CD1c-positive myeloid dendritic cell (primary cell): ENCODE results near the gene PSMA3.
A peak's percentile ranks its signal among the peaks of the same experiment; 100 is the strongest.

Experiments
- DNase-seq: peaks from one replicate; pipeline ENCODE4 v3.0.0-alpha.2; 2016; ENCODE audit errors: extremely low spot score

Gene PSMA3

GRCh38 chr14:58272588-58273372, 28.1 kb downstream of the PSMA3 start:
- no peak for DNase-seq

DNA sequence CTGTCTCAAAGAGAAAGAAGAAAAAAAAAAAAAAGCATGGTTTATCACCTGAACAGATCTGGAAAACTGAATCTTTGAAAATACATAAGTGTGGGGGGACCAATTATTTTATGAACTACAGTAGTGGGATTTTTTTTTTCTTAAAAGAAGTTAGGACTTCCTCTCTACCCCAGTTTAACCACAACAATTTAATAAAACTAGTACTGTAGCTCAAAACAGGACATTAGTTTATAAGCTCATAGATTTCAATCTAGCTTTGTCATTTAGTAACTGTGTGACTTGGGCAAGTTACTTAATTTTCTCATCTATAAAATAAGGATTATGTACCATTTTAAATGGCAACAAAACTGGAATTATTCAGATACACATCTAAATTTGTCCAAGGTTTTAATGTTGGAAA, 30.2 kb downstream of the PSMA3 start:
- DNase-seq = no peak

DNA sequence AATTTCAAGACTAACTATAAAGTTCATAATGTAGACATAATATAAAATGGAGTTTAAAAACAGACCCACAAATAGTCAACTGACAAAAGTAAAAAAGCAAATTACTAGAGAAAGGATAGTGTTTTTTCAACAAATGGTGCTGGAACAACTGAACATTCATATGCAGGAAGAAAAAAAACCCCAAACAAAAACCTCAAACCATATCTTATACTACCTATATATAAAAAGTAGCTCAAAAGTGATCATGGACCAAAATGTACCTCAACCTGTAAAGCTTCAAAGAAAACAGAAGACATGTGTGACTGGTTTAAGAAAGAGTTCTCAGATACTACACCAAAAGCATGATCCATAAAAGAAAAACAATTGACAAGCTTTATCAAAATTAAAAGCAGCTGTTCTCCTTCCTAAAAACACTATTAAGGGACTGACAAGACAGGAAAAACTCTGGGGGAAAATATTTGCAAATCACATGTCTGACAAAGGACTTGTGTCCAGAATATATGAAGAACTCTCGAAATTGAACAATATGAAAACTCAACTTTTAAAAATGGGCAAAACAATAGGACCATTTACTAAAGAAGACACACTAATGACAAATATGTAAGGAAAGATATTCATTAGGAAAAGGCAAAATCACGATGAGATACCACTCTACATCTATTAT, 31.0 kb downstream of the PSMA3 start:
- DNase-seq = no peak

DNA sequence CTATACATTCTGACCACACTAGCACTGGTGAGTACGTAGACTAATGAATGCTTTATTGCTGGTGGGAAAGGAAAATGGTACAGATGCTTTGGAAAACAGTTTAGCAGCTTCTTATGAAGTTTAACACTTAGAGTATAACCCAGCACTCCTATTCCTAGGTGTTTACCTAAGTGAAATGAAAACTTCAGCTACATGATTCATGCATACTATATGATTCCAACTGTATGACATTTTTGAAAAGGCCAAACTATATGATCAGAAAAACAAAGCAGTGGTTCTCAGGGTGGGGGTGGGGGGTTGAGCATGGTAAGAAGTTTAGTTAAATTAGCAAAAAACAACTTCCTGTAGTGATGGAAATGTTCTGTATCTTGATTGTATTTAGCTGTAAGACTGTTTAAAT, 31.6 kb downstream of the PSMA3 start:
- no peak for DNase-seq

DNA sequence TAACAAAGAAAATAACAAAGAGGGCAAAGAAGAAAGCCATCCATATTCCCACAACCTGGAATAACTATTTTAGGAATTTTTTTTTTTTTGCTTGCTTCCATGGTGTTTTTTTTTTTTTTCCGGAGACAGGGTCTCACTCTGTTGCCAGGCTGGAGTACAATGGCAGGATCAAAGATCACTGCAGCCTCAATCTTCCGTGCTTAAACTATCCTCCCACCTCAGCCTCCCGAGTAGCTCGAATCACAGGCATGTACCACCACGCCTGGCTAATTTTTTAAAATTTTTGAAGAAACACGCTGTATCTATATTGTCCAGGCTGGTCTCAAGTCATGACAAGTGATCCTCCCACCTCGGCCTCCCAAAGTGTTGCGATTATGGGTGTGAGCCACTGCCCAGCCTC, 33.5 kb downstream of the PSMA3 start:
- no peak for DNase-seq

DNA sequence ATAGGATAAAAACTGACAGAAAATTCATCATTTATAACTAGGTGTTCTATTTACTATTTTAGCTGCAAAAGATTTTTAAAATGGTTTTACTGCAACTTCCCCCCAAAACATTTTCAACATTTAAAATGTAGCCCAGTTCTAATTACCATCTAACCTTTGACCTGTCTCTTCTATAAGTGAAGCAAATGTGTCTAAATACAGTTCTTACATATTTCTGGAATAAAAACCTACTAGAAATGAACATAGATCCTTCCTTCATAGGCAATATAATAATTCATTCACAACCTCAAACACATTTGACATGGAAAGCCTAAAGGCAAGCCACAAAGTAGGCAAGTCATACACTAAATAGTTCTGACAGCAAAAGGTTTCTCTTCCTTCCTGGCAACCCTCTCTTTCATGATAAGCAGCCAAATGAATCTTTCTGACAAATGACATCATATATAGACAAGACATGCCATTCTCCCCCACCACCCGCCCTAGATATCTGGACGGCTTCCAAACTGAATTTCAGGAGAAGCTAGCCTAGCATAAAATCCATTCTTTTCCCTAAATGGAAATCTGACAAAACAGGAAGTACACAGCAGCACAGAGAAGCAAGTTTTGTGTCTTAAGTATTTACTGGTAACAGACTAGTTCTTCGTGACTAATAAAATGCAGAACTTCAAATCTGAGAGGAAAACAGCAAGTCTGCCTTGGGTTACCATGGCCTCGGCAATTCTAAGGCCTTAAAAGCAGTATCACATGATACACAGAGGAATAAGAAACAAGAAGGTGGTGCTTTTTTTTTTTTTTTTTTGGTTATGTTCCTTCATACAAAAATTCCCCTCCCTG, 36.5 kb downstream of the PSMA3 start:
- peak; percentile 96 for DNase-seq

GRCh38 chr14:58281969-58282368, 37.3 kb downstream of the PSMA3 start:
- DNase-seq = no peak

- DNase-seq = no peak
Measured at GRCh38 chr14:58282925-58283593, 38.4 kb downstream of the PSMA3 start.

DNA sequence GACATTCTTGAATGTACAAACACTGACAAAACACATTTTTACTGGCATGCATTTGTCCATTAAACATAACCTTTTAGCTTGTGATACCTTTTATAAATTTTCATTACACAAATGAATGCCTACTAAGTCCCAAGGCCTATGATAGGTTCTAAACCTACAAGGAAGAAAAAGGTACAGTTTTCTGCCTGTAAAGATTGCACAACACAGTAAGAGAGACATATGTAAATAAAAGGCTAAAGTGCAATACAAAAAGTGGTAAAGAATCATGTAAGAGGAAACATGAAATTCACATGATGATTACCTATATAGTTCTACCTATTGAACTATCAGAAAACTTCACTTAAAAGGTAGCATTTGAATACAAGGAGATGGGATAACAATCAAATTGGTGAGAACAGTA, 39.1 kb downstream of the PSMA3 start:
- DNase-seq = no peak

DNA sequence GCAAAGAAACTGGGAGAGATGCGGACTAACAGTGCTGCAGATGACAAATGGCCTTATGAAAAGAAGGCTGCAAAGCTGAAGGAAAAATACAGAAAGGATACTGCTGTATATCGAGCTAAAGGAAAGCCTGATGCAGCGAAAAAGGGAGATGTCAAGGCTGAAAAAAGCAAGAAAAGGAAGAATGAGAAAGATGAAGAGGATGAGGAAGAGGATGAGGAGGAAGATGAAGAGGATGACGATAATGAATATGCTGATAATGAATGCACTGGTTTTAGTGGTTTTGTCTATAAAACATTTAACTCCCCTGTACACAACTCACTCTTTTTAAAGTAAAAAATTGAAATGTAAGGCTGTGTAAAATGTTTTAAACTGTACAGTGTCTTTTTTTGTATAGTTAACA, 40.5 kb downstream of the PSMA3 start:
- DNase-seq = no peak

DNA sequence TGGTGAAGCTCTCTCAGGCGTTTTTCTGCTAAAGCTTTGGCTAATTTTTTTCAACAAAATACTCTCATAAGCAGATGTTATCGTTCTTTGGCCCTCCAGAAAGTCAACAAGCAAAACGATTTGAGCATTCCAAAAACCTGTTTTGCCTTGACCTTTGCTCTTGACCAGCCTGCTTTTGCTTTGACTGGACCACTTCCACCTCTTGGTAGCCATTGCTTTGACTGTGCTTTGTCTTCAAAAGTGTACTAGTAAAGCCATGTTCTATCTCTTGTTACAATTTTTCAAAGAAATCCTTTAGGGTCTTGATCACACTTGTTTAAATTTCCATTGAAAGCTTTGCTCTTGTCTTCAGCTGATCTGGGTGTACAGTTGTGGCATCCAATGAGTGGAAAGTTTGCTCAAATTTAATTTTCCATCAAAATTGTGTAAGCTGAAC, 43.0 kb downstream of the PSMA3 start:
- DNase-seq = no peak

GRCh38 chr14:58288106-58288792, 43.6 kb downstream of the PSMA3 start:
- DNase-seq = no peak

DNA sequence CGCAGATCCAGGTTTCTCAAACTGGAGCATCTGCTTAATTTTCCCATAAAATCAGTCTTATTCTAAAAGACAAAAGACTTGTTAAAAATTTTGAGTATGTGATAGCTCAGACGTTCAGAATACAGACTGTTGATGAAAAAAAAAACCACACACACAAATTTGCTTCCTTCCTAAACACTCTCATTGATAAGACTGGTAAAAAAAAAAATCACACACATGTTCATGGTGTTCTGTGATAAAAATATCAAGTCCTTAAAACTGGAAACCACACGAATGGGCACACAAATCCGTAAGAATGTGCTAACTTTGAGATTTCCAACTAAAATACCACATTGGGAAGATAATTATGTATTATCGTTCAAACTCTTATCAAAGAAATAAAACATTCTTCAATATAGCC, 47.0 kb downstream of the PSMA3 start:
- DNase-seq = no peak

DNA sequence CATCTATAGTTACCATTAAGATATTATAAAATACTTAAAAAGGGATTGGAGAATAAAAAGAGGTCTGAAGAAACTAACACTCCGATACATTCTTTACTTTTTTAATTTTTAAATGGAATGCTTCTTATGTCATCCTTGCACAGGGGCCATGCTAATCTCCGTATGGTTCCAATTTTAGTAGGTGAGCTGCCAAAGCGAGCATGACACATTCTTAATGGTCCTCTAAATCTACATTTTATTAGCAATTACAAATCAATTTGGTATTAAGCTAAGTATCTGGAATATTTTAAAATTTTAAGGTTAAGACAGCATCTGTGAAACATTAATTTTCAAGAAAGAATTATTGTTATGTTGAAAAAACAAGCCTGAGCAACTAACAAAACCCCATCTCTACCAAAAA, 47.5 kb downstream of the PSMA3 start:
- DNase-seq = no peak

DNA sequence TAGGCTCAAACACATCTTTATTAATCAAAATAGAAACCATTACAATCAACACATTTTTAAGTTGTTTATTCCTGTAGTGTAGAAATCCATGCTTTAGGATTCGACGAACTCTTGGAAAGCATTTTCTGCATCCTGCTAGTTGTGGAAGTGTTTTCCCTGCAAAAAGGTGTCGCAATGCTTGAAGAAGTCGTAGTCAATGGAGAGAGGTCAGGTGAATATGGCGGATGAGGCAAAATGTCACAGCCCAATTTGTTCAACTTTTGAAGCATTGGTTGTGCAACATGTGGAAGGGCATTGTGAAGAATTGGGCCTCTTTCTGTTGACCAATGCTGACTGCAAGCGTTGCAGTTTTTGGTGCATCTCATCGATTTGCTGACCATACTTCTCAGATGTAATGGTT, 49.6 kb downstream of the PSMA3 start:
- DNase-seq = no peak

DNA sequence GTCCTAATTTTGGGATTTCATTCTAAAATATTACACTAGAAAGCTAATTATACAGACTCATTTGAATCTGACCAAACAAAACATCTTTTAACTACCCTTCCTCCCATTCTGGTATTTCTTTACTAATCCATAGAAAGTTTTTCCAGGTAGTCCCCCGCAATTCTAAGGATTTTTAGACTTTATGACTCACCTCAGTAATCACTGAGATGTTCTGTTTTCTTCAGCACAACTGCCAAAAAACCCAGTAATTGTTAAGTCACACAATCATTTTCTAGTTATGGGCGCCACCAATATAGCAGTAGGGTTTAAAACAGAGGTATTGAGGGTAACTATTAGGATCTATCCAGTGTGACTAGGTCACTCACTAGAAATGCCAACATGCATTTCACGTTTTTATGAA, 52.1 kb downstream of the PSMA3 start:
- DNase-seq = peak; percentile 35

- peak; percentile 86 for DNase-seq
Measured at GRCh38 chr14:58297412-58297761, 52.7 kb downstream of the PSMA3 start.

DNA sequence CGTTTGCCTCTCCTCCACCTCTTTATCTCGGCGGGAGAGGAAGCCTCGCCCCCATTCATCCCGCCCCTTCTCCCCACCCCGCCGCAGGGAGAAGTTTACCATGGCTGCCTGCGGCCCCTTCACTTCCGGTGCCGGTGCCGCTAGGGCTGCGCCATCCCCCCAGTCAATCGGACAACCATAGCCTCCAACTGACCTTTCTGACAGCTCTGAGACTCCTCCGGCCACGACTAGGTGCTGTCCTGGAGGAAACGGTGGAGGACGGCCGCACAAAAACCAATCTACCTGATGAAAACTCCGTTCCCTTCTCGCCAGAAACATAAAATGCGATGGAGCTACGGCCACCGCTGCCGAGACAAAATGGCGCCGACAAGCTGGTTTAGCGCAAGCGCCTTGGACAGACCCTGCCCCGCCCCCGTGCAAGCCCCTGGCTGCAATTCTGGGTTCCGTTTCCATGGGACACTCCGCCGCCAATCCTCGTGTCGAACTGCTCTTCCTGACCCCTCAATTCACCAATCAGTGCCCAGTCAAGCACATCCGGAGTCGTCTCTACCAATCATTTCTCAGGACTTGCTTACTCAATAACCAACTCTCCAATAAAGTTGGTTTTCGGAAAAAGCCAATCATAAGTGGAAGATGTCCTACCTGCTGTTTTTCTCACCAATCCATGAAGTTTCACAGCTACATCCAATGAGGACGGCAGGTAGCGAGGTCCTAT, 53.3 kb downstream of the PSMA3 start:
- DNase-seq = peak; percentile 99

- DNase-seq = peak; percentile 66
Measured at GRCh38 chr14:58298477-58299400, 54.1 kb downstream of the PSMA3 start, which contains the start of gene ARID4A. ARID4A (plus strand) TSS chr14:58298555; CDS start chr14:58299855, 1,300 bp downstream.
